HL-60 (cell line): Measurements from ENCODE around the gene SAPCD2.

Experiments
- DNase-seq, 2 experiments: peaks; one replicate each; pipeline ENCODE4 v3.0.0-alpha.2; 2010 to 2020; ENCODE audit warnings: low read depth in 1 of 2, low spot score in 1 of 2
- H3K27ac ChIP-seq: fragments of 250-450 bp; sonication (Bioruptor Pico); replicated peaks from 2 replicates; pipeline ENCODE4 v1.5.1; 2020; ENCODE audit warnings: mild to moderate bottlenecking, moderate library complexity
- H3K27me3 ChIP-seq: fragments of 250-450 bp; sonication (Bioruptor Pico); 2 replicates; pipeline ENCODE4 v1.5.1; 2021; ENCODE audit warnings: mild to moderate bottlenecking, moderate library complexity; ENCODE audit not compliant: insufficient read depth, poor library complexity, severe bottlenecking
- H3K4me3 ChIP-seq: replicated peaks from 2 replicates; pipeline ENCODE4 v1.5.1; 2011; ENCODE audit warnings: mild to moderate bottlenecking, control low read depth, low read length; ENCODE audit not compliant: insufficient read depth
- GABPA ChIP-seq: IDR thresholded peaks from 2 replicates; pipeline ENCODE4 v1.6.1; 2012; ENCODE audit warnings: low read depth
- POLR2AphosphoS5 ChIP-seq: IDR thresholded peaks from 2 replicates; pipeline ENCODE4 v1.6.1; 2012; ENCODE audit warnings: low read depth
- SPI1 ChIP-seq: IDR thresholded peaks from 2 replicates; pipeline ENCODE4 v1.6.1; 2012; ENCODE audit warnings: low read depth, mild to moderate bottlenecking, borderline replicate concordance
- TF ChIP-seq, protein P1 (sequence below): IDR thresholded peaks from one replicate; pipeline ENCODE4 v1.5.1; 2011; ENCODE audit warnings: low read length, control low read depth, inconsistent platforms; ENCODE audit not compliant: insufficient read depth
- TF ChIP-seq, protein P2 (sequence below): IDR thresholded peaks from 2 replicates; pipeline ENCODE4 v1.6.1; 2012; ENCODE audit warnings: low read depth; ENCODE audit not compliant: insufficient replicate concordance

The SAPCD2 gene

DNA sequence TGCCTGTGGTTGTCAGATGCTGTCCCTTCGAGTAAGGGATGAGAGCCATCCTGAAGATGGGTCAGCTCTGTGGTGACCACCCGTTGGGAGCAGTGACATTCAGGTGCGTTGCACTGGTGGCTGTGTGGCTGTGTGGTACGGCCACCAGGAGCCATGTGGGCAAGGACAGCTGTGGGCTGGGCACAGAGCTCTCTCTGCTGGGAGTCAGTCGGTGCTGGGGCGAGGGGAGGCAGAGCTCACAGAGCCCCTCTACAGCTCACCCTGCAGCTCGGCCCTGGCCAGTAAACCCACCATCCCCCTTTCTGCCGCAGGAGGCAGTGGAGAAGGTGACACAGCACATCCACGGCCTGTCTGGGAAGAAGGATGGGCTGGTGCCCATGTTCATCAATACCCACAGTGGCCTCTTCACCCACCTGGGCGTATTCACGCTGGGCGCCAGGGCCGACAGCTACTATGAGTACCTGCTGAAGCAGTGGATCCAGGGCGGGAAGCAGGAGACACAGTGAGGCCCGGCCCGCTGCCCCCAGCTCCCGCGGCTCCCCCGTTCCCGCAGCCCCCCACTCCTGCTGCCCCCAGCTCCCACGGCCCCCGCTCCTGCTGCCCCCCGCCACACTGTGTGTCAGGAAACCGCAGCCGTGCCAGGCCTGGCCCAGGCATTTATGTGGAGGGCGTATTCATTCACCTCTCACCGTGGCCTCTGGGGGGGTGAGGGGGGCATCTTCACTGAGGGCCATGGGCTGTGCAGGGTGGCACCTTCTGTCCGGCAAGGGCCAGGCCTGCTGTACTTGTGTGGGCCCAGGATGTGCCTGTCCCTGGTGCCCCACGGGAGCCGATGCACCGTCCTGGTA is 35.7 kb upstream of the SAPCD2 start:
- Histone ChIP-seq H3K27me3 (no peaks in the 10 kb centered on the region), H3K27ac (no peak overlapping the region), H3K4me3 (no peak overlapping the region)
- no peak for DNase-seq
- TF ChIP-seq SPI1, result no peak
- no peak for TF ChIP-seq POLR2AphosphoS5
- TF ChIP-seq, protein P1, sequence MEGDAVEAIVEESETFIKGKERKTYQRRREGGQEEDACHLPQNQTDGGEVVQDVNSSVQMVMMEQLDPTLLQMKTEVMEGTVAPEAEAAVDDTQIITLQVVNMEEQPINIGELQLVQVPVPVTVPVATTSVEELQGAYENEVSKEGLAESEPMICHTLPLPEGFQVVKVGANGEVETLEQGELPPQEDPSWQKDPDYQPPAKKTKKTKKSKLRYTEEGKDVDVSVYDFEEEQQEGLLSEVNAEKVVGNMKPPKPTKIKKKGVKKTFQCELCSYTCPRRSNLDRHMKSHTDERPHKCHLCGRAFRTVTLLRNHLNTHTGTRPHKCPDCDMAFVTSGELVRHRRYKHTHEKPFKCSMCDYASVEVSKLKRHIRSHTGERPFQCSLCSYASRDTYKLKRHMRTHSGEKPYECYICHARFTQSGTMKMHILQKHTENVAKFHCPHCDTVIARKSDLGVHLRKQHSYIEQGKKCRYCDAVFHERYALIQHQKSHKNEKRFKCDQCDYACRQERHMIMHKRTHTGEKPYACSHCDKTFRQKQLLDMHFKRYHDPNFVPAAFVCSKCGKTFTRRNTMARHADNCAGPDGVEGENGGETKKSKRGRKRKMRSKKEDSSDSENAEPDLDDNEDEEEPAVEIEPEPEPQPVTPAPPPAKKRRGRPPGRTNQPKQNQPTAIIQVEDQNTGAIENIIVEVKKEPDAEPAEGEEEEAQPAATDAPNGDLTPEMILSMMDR, result no peak
- TF ChIP-seq, protein P2, sequence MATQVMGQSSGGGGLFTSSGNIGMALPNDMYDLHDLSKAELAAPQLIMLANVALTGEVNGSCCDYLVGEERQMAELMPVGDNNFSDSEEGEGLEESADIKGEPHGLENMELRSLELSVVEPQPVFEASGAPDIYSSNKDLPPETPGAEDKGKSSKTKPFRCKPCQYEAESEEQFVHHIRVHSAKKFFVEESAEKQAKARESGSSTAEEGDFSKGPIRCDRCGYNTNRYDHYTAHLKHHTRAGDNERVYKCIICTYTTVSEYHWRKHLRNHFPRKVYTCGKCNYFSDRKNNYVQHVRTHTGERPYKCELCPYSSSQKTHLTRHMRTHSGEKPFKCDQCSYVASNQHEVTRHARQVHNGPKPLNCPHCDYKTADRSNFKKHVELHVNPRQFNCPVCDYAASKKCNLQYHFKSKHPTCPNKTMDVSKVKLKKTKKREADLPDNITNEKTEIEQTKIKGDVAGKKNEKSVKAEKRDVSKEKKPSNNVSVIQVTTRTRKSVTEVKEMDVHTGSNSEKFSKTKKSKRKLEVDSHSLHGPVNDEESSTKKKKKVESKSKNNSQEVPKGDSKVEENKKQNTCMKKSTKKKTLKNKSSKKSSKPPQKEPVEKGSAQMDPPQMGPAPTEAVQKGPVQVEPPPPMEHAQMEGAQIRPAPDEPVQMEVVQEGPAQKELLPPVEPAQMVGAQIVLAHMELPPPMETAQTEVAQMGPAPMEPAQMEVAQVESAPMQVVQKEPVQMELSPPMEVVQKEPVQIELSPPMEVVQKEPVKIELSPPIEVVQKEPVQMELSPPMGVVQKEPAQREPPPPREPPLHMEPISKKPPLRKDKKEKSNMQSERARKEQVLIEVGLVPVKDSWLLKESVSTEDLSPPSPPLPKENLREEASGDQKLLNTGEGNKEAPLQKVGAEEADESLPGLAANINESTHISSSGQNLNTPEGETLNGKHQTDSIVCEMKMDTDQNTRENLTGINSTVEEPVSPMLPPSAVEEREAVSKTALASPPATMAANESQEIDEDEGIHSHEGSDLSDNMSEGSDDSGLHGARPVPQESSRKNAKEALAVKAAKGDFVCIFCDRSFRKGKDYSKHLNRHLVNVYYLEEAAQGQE, result no peak

DNA sequence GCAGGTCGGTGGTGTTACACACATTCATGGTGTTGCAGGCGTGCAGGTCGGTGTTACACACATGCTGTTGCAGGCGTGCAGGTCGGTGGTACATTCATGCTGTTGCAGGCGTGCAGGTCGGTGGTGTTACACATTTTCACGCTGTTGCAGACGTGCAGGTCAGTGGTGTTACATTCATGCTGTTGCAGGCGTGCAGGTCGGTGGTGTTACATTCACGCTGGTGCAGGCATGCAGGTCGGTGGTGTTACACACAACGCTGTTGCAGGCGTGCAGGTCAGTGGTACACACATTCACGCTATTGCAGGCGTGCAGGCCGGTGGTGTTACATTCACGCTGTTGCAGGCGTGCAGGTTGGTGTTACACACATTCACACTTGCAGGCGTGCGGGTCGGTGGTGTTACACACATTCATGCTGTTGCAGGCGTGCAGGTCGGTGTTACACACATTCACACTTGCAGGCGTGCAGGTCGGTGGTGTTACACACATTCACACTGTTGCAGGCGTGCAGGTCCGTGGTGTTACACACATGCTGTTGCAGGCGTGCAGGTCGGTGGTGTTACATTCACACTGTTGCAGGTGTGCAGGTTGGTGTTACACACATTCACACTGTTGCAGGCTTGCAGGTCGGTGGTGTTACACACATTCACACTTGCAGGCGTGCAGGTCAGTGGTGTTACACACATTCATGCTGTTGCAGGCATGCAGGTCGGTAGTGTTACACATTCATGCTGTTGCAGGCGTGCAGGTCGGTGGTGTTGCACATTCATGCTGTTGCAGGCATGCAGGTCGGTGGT is 33.0 kb upstream of the SAPCD2 start:
- TF ChIP-seq, protein P1, result no peak

DNA sequence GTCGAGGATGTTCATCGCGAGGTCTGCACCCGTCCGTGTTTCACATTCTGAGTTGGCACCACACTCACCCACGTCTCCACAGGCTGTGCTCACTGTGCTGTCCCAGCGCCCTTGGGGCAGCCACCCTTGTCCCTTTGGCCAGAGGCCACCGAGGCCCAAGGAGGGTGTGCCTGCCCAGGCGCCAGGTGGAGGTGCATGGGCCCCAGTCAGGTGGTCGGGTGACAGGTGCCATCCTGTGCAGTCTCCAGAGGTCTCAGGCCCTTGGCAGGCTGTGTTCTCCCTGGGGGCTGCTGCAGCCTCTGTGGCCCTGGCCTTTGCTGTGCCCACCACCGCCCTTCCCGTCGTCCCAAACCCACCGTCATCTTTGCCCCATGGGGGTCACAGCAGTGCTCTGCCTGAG is 28.9 kb upstream of the SAPCD2 start:
- Histone ChIP-seq H3K27me3 (no peaks in the 10 kb centered on the region), H3K27ac (no peak overlapping the region), H3K4me3 (no peak overlapping the region)
- no peak for DNase-seq
- TF ChIP-seq SPI1 (no peak), GABPA (no peak), POLR2AphosphoS5 (no peak)
- TF ChIP-seq, protein P1, result no peak
- TF ChIP-seq, protein P2, result no peak

More for the DNA sequence above, 33.0 kb upstream of the SAPCD2 start:
- H3K27ac ChIP-seq, result no peak overlapping the region
- no peaks in the 10 kb centered on the region for H3K27me3 ChIP-seq
- H3K4me3 ChIP-seq, result no peak overlapping the region
- no peak for DNase-seq
